ENCODE measurements around the gene PLA2G2D. TPM values are rescaled to one million over a fixed set of nuclear protein-coding genes. Genes with fewer than 3 reads are reported as not detected.

The PLA2G2D gene
- not detected for total RNA-seq
- long read RNA-seq, result 0 reads

- no peak for DNase-seq (ENCODE audit: missing footprints)
- no peak for ATAC-seq
- intact Hi-C loops (cut with DNase I), result no loop called here
Measured at GRCh38 chr1:20119347-20119746, at the start of gene PLA2G2D. PLA2G2D (minus strand) TSS chr1:20119536; CDS start chr1:20119498, 38 bp downstream.

GRCh38 chr1:20168564-20169491, 49.5 kb upstream of the PLA2G2D start:
- DNase-seq (ENCODE audit: missing footprints) (no peak), ATAC-seq (no peak)
- intact Hi-C loops (cut with DNase I), result no loop called here

- ATAC-seq (no peak), DNase-seq (ENCODE audit: missing footprints) (no peak)
- intact Hi-C loops (cut with DNase I), result no loop called here
Measured at GRCh38 chr1:20167126-20167525, 47.8 kb upstream of the PLA2G2D start.

- DNase-seq (ENCODE audit: missing footprints), result no peak
- ATAC-seq, result no peak
Measured at GRCh38 chr1:20166051-20166450, 46.7 kb upstream of the PLA2G2D start.

GRCh38 chr1:20165522-20165951, 46.2 kb upstream of the PLA2G2D start:
- intact Hi-C loops (cut with DNase I), result loop anchor here (2.0 kb wide), 1 partner anchor 29 kb away; no protein-coding TSS in a partner anchor
- DNase-seq (ENCODE audit: missing footprints) (no peak), ATAC-seq (no peak)

More at GRCh38 chr1:20166051-20166450, 46.7 kb upstream of the PLA2G2D start:
- intact Hi-C loops (cut with DNase I), result no loop called here

- ATAC-seq (peak; percentile 60), DNase-seq (ENCODE audit: missing footprints) (no peak)
- intact Hi-C loops (cut with DNase I), result loop anchor here (2.0 kb wide), 1 partner anchor 30 kb away; no protein-coding TSS in a partner anchor
Measured at GRCh38 chr1:20164694-20165202, 45.4 kb upstream of the PLA2G2D start.

GRCh38 chr1:20160034-20160433, 40.7 kb upstream of the PLA2G2D start:
- no peak for ATAC-seq
- intact Hi-C loops (cut with DNase I), result no loop called here
- no peak for DNase-seq (ENCODE audit: missing footprints)

GRCh38 chr1:20158358-20159070, 39.2 kb upstream of the PLA2G2D start:
- ATAC-seq, result no peak
- intact Hi-C loops (cut with DNase I), result no loop called here
- DNase-seq (ENCODE audit: missing footprints), result no peak

- DNase-seq (ENCODE audit: missing footprints), result no peak
- intact Hi-C loops (cut with DNase I), result loop anchor here (5.0 kb wide), 1 partner anchor 177 kb away; the partner anchor contains the start of gene PLA2G2A
- ATAC-seq, result no peak
Measured at GRCh38 chr1:20154301-20154831, 35.0 kb upstream of the PLA2G2D start.

- ATAC-seq, result peak; percentile 59
- intact Hi-C loops (cut with DNase I), result loop anchor here (1.0 to 5.0 kb wide), 3 partner anchors 52 to 235 kb away; partner anchors contain the start of gene PLA2G2A
- DNase-seq (ENCODE audit: missing footprints), result no peak
Measured at GRCh38 chr1:20153000-20153418, 33.7 kb upstream of the PLA2G2D start.

GRCh38 chr1:20152599-20152930, 33.2 kb upstream of the PLA2G2D start:
- ATAC-seq (no peak), DNase-seq (ENCODE audit: missing footprints) (no peak)
- intact Hi-C loops (cut with DNase I), result loop anchor here (1.0 to 5.0 kb wide), 3 partner anchors 51 to 234 kb away; partner anchors contain the start of gene PLA2G2A

GRCh38 chr1:20151906-20152598, 32.7 kb upstream of the PLA2G2D start:
- ATAC-seq, result peak; percentile 92
- peak; percentile 92 for DNase-seq (ENCODE audit: missing footprints)
- intact Hi-C loops (cut with DNase I), result loop anchor here (1.0 to 5.0 kb wide), 3 partner anchors 51 to 234 kb away; partner anchors contain the start of gene PLA2G2A

GRCh38 chr1:20150969-20151368, 31.6 kb upstream of the PLA2G2D start:
- intact Hi-C loops (cut with DNase I), result loop anchor here (5.0 kb wide), 1 partner anchor 174 kb away; the partner anchor contains the start of gene PLA2G2A
- ATAC-seq, result no peak
- DNase-seq (ENCODE audit: missing footprints), result no peak

- no peak for ATAC-seq
- no peak for DNase-seq (ENCODE audit: missing footprints)
- intact Hi-C loops (cut with DNase I), result loop anchor here (5.0 kb wide), 1 partner anchor 173 kb away; the partner anchor contains the start of gene PLA2G2A
Measured at GRCh38 chr1:20150326-20150705, 31.0 kb upstream of the PLA2G2D start.

GRCh38 chr1:20149601-20150325, 30.4 kb upstream of the PLA2G2D start:
- ATAC-seq, result no peak
- intact Hi-C loops (cut with DNase I), result loop anchor here (5.0 kb wide), 1 partner anchor 172 kb away; the partner anchor contains the start of gene PLA2G2A

GRCh38 chr1:20148571-20149500, 29.5 kb upstream of the PLA2G2D start:
- intact Hi-C loops (cut with DNase I), result no loop called here
- no peak for ATAC-seq
- DNase-seq (ENCODE audit: missing footprints), result no peak

More at GRCh38 chr1:20149601-20150325, 30.4 kb upstream of the PLA2G2D start:
- DNase-seq (ENCODE audit: missing footprints), result no peak
